A673 (cell line): ENCODE results near the gene SCNN1A. TPM values are rescaled to one million over a fixed set of nuclear protein-coding genes. Genes with fewer than 3 reads are reported as not detected.

Experiments
- BruUV-seq: library from RNA; stranded (reverse); fragments of 400-500 nt; replicated peaks from 2 replicates; lab custom pipeline; 2021; lab: Mats Ljungman, UMichigan
- CTCF ChIA-PET: fragments of 300-600 bp; sonication (Branson Sonifier 250); formaldehyde crosslinking; loops from one replicate; lab custom pipeline; 2022; ENCODE audit warnings: antibody characterized with exemption; lab: Charles Lee
- POLR2A ChIA-PET: fragments of 300-600 bp; sonication (Branson Sonifier 250); formaldehyde crosslinking; loops from one replicate; lab custom pipeline; 2022; ENCODE audit warnings: antibody characterized with exemption; ENCODE audit not compliant: low non-redundant PET; lab: Charles Lee
- DNase-seq: peaks from one replicate; pipeline ENCODE4 v3.0.0-alpha.2; 2015; ENCODE audit warnings: low spot score
- H3K27ac ChIP-seq: fragments of 200-600 bp; sonication (generic); 2 replicates; pipeline ENCODE4 v1.5.1; 2016; ENCODE audit warnings: mixed run types, low read depth, mild to moderate bottlenecking, mixed read lengths, antibody characterized with exemption, low read length; ENCODE audit not compliant: poor library complexity, severe bottlenecking
- H3K27me3 ChIP-seq: fragments of 200-600 bp; sonication (generic); replicated peaks from 2 replicates; pipeline ENCODE4 v1.6.1; 2017; ENCODE audit warnings: mixed run types, low read depth, mild to moderate bottlenecking, mixed read lengths, antibody characterized with exemption, low read length; ENCODE audit not compliant: insufficient read depth, poor library complexity
- H3K36me3 ChIP-seq: fragments of 200-600 bp; sonication (generic); 2 replicates; pipeline ENCODE4 v1.6.1; 2016; ENCODE audit warnings: mixed run types, mild to moderate bottlenecking, mixed read lengths, antibody characterized with exemption, low read length; ENCODE audit not compliant: insufficient read depth, poor library complexity, severe bottlenecking
- H3K4me1 ChIP-seq: fragments of 200-600 bp; sonication (generic); 2 replicates; pipeline ENCODE4 v1.6.1; 2017; ENCODE audit warnings: mixed run types, mild to moderate bottlenecking, mixed read lengths, antibody characterized with exemption, low read length; ENCODE audit not compliant: insufficient read depth, poor library complexity, severe bottlenecking
- H3K4me3 ChIP-seq: fragments of 200-600 bp; sonication (generic); 2 replicates; pipeline ENCODE4 v1.5.1; 2016; ENCODE audit warnings: low read depth, mixed run types, mild to moderate bottlenecking, mixed read lengths, low read length; ENCODE audit not compliant: poor library complexity, severe bottlenecking
- H3K9me3 ChIP-seq: fragments of 200-600 bp; sonication (generic); 2 replicates; pipeline ENCODE4 v1.6.1; 2016; ENCODE audit warnings: mixed run types, low read depth, mild to moderate bottlenecking, mixed read lengths, antibody characterized with exemption, low read length; ENCODE audit not compliant: poor library complexity, severe bottlenecking
- EZH2 ChIP-seq: fragments of 200-600 bp; sonication (generic); IDR thresholded peaks from 2 replicates; pipeline ENCODE4 v1.6.1; 2017; ENCODE audit warnings: borderline replicate concordance, low read depth, mild to moderate bottlenecking, mixed read lengths, antibody characterized with exemption, low read length; ENCODE audit not compliant: poor library complexity, severe bottlenecking
- intact Hi-C: fragments of 100-400 bp; cut with micrococcal nuclease; formaldehyde crosslinking; loops from one replicate; pipeline ENCODE4 v1.10.0; 2022; ENCODE audit not compliant: unreplicated experiment
- total RNA-seq: library from RNA; stranded (reverse); gene quantifications from 2 replicates; pipeline ENCODE4 v1.2.3, GENCODE V29; 2021
- TF ChIP-seq, protein P1 (sequence below): fragments of 300-800, 200-600 bp; sonication (generic); conservative IDR thresholded peaks from 2 replicates; pipeline ENCODE4 v1.5.1; 2017; ENCODE audit warnings: low read depth, mild to moderate bottlenecking, antibody characterized with exemption, low read length, moderate library complexity, mixed read lengths

The SCNN1A gene
- total RNA-seq, 1 experiment from 2014 or later = not detected

DNA sequence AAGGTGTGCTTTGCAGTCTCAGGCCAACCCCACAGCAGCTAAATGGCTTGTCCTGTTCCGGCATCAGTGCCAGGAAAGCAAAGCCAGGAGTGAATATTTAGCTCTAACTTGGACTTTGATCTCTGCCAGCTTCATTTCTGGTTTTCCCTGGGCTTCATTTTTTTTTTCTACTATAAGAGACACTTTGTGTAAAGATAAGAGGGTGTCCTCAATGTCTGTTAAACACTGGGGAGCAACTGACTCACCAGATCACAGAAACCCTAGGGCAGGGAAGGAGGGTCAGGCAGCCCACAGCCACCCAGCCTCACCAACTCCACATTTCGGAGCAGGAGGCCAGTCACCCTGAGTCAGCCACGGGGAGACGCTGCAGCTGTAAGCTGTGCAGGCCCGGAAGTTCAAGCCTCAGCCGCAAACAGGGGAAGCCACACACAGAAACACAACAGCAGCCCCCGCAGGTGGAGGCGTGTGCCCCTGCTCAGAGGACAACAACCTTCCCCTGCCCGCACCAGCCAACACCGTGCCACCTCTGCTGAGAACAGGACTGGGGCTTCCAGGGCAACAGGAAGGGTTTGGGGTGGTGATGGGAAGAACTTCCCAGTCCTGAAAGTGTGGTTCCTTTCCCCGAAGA is 39.8 kb downstream of the SCNN1A start:
- peaks cover 57% of the 10 kb centered on the region for H3K4me1 ChIP-seq
- peak overlapping the region; percentile 37 for H3K4me3 ChIP-seq
- H3K27ac ChIP-seq = peak overlapping the region; percentile 91
- no peaks in the 10 kb centered on the region for H3K27me3 ChIP-seq
- intact Hi-C loops = no loop called here
- TF ChIP-seq, protein P1, sequence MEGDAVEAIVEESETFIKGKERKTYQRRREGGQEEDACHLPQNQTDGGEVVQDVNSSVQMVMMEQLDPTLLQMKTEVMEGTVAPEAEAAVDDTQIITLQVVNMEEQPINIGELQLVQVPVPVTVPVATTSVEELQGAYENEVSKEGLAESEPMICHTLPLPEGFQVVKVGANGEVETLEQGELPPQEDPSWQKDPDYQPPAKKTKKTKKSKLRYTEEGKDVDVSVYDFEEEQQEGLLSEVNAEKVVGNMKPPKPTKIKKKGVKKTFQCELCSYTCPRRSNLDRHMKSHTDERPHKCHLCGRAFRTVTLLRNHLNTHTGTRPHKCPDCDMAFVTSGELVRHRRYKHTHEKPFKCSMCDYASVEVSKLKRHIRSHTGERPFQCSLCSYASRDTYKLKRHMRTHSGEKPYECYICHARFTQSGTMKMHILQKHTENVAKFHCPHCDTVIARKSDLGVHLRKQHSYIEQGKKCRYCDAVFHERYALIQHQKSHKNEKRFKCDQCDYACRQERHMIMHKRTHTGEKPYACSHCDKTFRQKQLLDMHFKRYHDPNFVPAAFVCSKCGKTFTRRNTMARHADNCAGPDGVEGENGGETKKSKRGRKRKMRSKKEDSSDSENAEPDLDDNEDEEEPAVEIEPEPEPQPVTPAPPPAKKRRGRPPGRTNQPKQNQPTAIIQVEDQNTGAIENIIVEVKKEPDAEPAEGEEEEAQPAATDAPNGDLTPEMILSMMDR = peak; percentile 51
- TF ChIP-seq EZH2 = no peak
- peaks cover 45% of the 10 kb centered on the region for H3K36me3 ChIP-seq
- ChIA-PET CTCF (no interaction called here), POLR2A (interaction anchor here (0.6 to 0.9 kb wide), 2 partner anchors 16 to 52 kb away, joined by 3 read pairs; no protein-coding TSS in a partner anchor)
- peak; percentile 70 for DNase-seq
- BruUV-seq = no TSS peak
- H3K9me3 ChIP-seq = no peaks in the 10 kb centered on the region

DNA sequence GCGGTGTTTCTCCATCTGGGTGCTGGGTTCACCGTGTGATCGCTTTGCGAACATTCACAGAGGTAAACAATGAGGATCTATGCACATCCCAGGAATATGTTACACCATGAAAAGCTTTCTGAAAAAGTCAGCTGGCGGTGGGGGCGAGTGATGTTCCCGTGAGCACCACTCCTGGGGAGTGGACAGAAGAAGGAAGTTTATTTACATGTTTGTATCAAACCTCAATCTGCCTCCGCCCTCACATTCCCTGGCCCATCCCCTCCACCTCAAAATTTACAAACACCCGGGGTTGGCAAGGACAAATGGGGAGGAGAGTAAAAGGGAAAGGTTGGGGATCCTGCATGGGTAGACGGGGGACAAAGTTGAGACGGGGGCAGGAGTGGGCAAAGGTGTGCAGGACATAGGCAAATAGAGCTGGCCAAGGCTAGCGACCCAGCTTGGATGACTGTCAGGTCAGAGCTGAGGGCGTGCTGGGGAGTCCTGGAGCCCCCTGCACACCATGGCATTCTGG is 40.4 kb downstream of the SCNN1A start:
- no peaks in the 10 kb centered on the region for H3K27me3 ChIP-seq
- peak overlapping the region; percentile 91 for H3K27ac ChIP-seq
- H3K4me1 ChIP-seq = peaks cover 56% of the 10 kb centered on the region
- TF ChIP-seq, protein P1 = no peak
- no peak for TF ChIP-seq EZH2
- no TSS peak for BruUV-seq
- no peak for DNase-seq
- H3K36me3 ChIP-seq = peaks cover 50% of the 10 kb centered on the region
- intact Hi-C loops = no loop called here
- CTCF ChIA-PET = no interaction called here
- no peaks in the 10 kb centered on the region for H3K9me3 ChIP-seq
- POLR2A ChIA-PET = interaction anchor here (0.6 to 0.9 kb wide), 2 partner anchors 17 to 53 kb away, joined by 3 read pairs; no protein-coding TSS in a partner anchor
- H3K4me3 ChIP-seq = no peak overlapping the region

DNA sequence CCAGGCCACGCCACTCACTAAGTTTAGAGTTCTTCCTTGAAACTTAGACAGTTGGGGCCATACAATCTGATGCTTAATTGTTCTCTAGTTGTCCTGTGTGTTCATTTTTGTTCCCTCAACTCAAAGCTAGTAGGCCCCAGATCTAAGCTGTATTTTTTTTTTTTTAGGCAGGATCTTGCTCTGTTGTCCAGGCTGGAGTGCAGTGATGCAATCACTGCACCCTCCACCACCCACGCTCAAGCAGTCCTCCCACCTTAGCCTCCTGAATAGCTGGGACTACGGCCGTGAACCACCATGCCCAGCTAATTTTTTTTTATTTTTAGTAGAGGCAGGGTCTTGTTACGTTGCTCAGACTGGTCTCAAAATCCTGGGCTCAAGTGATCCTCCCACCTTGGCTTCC is 41.0 kb downstream of the SCNN1A start:
- POLR2A ChIA-PET = no interaction called here
- H3K4me1 ChIP-seq = peaks cover 49% of the 10 kb centered on the region
- intact Hi-C loops = no loop called here

More for the DNA sequence above, 41.0 kb downstream of the SCNN1A start:
- Histone ChIP-seq H3K27me3 (no peaks in the 10 kb centered on the region), H3K36me3 (peaks cover 55% of the 10 kb centered on the region), H3K9me3 (no peaks in the 10 kb centered on the region), H3K4me3 (no peak overlapping the region), H3K27ac (peak overlapping the region; percentile 53)
- DNase-seq = no peak
- BruUV-seq = no TSS peak
- TF ChIP-seq EZH2 = no peak
- TF ChIP-seq, protein P1 = no peak
- CTCF ChIA-PET = no interaction called here
